NT2/D1 (cell line): ENCODE results near the gene RGS11.

ENCODE experiments used
- SUZ12 ChIP-seq: IDR thresholded peaks from 2 replicates; pipeline ENCODE4 v1.6.1; 2011; ENCODE audit not compliant: insufficient read length, insufficient read depth; ENCODE audit errors: extremely low read depth
- ZNF274 ChIP-seq: IDR thresholded peaks from 2 replicates; pipeline ENCODE4 v1.6.1; 2011; ENCODE audit warnings: mild to moderate bottlenecking, low read depth, low read length

GRCh38 chr16:305916-306626 lies 30.3 kb upstream of the RGS11 start:
- TF ChIP-seq SUZ12 (no peak), ZNF274 (no peak)
